OCI-LY1 (cell line): ENCODE results near the gene DLG5.

Experiments
- CTCF ChIP-seq: fragments of 200-600 bp; sonication (generic), shearing (Covaris generic); IDR thresholded peaks from 2 replicates; pipeline ENCODE4 v1.5.1; 2017; ENCODE audit warnings: mild to moderate bottlenecking, antibody characterized with exemption, low read length, moderate library complexity, mixed read lengths
- EZH2 ChIP-seq: fragments of 200-600 bp; sonication (generic), shearing (Covaris generic); IDR thresholded peaks from 2 replicates; pipeline ENCODE4 v1.8.0; 2017; ENCODE audit warnings: borderline replicate concordance, mixed run types, mild to moderate bottlenecking, antibody characterized with exemption, low read length, moderate library complexity, mixed read lengths

- TF ChIP-seq CTCF (no peak), EZH2 (no peak)
Measured at GRCh38 chr10:77774940-77775391, 151.6 kb downstream of the DLG5 start.
